Muscle of back (tissue), 11 donors: ENCODE results near the gene TPT1. TPM values are rescaled to one million over a fixed set of nuclear protein-coding genes. Genes with fewer than 3 reads are reported as not detected.
"Not testable (repeated sequence)": the region's sequence is repeated elsewhere in the genome, so short reads cannot be mapped to it uniquely, and the experiment has no call there.

Experiments used
- DNase-seq, 3 donors: peaks; one replicate each; pipeline versions ENCODE4 v3.0.0 to v3.0.0-alpha.2; 2013
- polyA plus RNA-seq, 10 donors: library from polyadenylated mRNA; unstranded; fragments of 120-200 nt; gene quantifications; one replicate each; pipeline ENCODE4 v1.2.1, GENCODE V29; 2013; ENCODE audit not compliant: insufficient read length in 10 of 10

TPT1 gene
- polyA plus RNA-seq, 10 donors: 8,104 to 9,462 (median 8,579) TPM

GRCh38 chr13:45305079-45305478, 35.9 kb downstream of the TPT1 start:
- no peak for DNase-seq

DNA sequence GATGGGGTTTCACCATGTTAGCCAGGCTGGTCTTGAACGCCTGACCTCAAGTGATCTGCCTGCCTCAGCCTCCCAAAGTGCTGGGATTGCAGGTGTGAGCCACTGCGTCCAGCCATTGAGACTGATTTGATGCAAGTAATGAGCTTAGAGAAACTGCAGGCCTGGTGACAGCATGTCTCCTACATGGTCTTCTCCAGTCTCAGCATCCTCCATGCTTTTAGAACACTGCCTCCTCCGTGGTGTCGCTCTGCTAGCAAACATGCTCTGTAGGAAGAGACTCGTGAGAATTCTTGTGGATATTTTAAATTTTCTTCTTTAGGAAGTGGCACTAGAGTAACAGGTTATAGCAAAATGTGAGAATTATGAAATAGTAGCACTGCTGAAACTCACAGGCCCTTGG, 37.1 kb downstream of the TPT1 start:
- no peak for DNase-seq

GRCh38 chr13:45303026-45303425, 38.0 kb downstream of the TPT1 start:
- DNase-seq: no peak

- no peak for DNase-seq
These were observed 38.5 kb downstream of the TPT1 start for GRCh38 chr13:45302507-45302906.

DNA sequence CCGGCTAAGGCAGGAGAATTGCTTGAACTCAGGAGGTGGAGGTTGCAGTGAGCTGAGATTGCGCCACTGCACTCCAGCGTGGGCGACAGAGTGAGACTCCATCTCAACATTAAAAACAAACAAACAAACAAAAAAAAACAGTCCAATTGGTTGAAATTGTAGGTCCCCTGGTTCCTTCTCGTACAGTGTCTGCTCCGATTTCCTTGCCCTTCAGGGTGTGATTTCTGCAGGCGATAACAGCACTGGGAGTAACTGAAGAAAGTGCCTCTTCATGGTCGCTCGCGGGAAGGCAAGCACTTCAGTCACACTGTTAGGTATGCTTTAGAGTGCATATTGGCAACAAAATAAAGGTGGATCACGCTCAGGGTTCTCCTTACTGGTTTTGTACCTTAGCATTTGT, 39.7 kb downstream of the TPT1 start:
- no peak for DNase-seq

- DNase-seq: no peak
These were observed 40.6 kb downstream of the TPT1 start for GRCh38 chr13:45300190-45300985.

GRCh38 chr13:45299194-45299593, 41.8 kb downstream of the TPT1 start:
- no peak for DNase-seq

DNA sequence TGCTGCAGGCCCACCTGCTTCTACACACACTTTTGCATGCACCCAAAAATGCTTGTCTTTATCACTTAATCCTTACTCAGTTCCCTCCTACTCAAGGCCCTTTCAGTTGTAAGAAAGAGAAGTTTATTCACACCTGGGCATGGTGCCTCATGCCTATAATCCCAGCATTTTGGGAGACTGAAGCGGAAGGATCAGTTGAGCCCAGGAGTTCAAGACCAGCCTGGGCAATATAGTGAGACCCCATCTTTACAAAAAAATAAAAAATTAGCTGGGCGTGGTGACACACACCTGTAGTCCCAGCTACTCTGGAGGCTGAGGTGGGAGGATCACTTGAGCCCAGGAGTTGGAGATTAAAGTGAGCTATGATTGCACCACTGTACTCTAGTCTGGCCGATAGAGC, 42.4 kb downstream of the TPT1 start:
- DNase-seq: not testable (repeated sequence)

GRCh38 chr13:45298206-45298505, 42.8 kb downstream of the TPT1 start:
- DNase-seq: no peak

GRCh38 chr13:45297456-45298205, 43.4 kb downstream of the TPT1 start:
- DNase-seq: no peak

DNA sequence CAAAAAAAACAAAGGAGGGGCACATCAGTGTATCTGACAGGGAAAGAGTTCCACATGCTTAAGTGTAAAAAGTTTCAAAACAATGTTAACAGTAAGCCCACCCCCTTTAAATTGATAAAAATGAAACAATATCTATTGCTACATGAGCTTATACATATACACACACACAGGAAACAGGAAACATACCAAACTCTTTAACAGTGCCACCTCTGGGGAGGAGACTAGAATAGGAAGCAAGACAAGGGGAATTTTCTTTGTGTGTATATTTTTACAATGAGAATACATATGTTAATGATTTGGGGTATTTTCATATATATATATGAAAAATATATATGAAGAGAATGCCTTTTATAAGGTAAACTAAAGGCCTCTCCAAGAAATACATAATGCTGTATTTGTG, 44.7 kb downstream of the TPT1 start:
- no peak for DNase-seq

DNA sequence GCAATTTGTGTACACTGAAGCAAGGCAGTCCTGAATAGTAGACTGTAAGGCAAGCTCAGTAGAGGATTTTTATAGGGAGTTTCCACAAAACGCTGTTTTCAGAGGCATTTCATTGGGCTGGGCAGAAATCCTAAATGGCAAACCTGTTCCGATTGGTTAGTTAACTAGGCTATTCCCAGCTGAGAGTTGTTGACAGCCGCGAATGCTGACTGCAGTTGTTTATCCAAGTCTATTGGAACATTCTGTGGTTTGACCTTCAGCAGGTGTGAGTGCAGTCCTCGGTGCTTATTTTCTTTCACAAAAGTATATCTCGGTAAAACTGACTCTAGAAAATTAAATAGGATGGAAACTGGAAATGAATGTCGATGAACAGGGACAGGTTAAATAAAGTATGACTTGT, 45.4 kb downstream of the TPT1 start:
- DNase-seq: peak in 2 of 3 donors; percentile 20 to 43

GRCh38 chr13:45292176-45292575, 48.8 kb downstream of the TPT1 start:
- DNase-seq: no peak

DNA sequence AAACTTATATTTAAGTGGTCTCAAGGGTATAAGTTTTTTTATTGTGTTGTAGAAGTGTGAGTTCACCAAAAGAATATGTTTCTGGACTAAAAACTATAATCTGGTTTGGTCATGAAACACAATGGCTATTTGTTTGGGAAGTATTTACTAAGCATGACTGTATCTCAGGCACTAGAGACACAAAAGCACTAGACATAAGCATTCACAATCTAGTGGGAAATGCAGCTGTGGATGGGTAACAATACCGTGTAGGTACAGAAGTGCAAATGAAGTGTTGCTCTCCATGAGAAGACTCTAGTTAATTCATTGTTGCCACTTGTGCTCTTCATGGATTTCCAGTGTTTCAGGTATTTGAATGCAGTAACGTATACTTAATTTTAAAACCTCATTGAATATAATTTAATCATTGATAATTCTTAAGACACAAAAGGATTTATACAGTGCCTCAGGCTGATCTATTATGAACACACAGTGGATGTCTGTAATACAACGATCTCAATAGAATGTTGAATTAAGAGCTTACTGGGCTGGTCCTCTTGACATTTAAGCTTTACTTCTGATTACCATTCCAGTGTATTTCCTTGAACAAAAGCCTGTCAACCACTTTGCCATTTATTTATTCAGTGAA, 50.9 kb downstream of the TPT1 start:
- no peak for DNase-seq

Other genes starting within 250 kb of the TPT1 start
- gene GTF2F2, start 220.7 kb downstream of the TPT1 start, polyA plus RNA-seq: 10 to 100 TPM; 17.0 to 21.1 (median 19.2) TPM
- under 1 TPM in 5 of 10 donors, not detected in 5; 0.07 to 0.22 (median 0.19) TPM for gene KCTD4, start 140.1 kb downstream of the TPT1 start, polyA plus RNA-seq
- gene SLC25A30, start 77.2 kb upstream of the TPT1 start, polyA plus RNA-seq: 10 to 100 TPM; 12.3 to 26.2 (median 15.3) TPM
- gene COG3, start 123.8 kb upstream of the TPT1 start, polyA plus RNA-seq: 10 to 100 TPM; 16.5 to 25.6 (median 20.5) TPM